Neural progenitor cell (in vitro differentiated cells): ENCODE measurements around the gene PGAM2.

Source experiments
- EZH2 ChIP-seq: fragments of 200-600 bp; sonication (generic); IDR thresholded peaks from 2 replicates; pipeline ENCODE4 v1.6.1; 2017; ENCODE audit warnings: antibody characterized with exemption, mild to moderate bottlenecking, moderate library complexity
- EZH2phosphoT487 ChIP-seq: fragments of 200-600 bp; sonication (generic); IDR thresholded peaks from 2 replicates; pipeline ENCODE4 v1.6.1; 2017; ENCODE audit warnings: antibody characterized with exemption
- TF ChIP-seq, protein P1 (sequence below): fragments of 200-600 bp; sonication (generic); IDR thresholded peaks from 2 replicates; pipeline ENCODE4 v1.5.1; 2017; ENCODE audit warnings: antibody characterized with exemption, mild to moderate bottlenecking

DNA sequence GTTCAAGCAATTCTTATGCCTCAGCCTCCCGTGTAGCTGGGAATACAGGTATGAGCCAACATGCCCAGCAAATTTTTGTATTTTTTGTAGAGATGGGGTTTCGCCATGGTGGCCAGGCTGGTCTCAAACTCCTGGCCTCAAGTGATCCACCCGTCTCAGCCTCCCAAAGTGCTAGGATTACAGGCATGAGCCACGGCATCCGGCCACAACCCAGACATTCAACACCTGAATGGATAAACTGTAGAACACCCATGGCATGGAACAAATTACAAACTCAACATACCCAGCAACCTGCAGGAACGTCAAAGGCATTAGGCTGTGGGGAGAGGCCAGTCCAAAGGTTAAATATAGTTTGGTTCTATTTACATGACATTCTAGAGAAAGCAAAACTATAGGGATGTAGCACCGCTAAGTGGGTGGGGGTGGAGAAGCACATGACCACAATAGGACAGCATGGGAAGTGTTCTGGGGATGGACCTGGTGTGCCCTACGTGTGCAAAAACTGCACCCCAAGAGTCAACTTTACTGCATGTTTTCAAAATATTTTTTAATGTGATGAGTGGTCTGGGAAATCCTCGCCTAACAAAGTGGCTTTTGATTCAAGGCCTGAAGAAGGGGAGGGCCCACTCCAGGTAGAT is 6.5 kb upstream of the PGAM2 start:
- TF ChIP-seq, protein P1, sequence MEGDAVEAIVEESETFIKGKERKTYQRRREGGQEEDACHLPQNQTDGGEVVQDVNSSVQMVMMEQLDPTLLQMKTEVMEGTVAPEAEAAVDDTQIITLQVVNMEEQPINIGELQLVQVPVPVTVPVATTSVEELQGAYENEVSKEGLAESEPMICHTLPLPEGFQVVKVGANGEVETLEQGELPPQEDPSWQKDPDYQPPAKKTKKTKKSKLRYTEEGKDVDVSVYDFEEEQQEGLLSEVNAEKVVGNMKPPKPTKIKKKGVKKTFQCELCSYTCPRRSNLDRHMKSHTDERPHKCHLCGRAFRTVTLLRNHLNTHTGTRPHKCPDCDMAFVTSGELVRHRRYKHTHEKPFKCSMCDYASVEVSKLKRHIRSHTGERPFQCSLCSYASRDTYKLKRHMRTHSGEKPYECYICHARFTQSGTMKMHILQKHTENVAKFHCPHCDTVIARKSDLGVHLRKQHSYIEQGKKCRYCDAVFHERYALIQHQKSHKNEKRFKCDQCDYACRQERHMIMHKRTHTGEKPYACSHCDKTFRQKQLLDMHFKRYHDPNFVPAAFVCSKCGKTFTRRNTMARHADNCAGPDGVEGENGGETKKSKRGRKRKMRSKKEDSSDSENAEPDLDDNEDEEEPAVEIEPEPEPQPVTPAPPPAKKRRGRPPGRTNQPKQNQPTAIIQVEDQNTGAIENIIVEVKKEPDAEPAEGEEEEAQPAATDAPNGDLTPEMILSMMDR: no peak
- TF ChIP-seq EZH2phosphoT487: no peak
- no peak for TF ChIP-seq EZH2
